ENCODE results near the gene ASCL3. TPM values are rescaled to one million over a fixed set of nuclear protein-coding genes. Genes with fewer than 3 reads are reported as not detected.

ASCL3 gene
- total RNA-seq, 4 donors from 2014 or later = not detected

- TF ChIP-seq CTCF (IDR thresholded peaks at IDR 0.05; ENCODE audit: low read depth) = no peak
Observed at GRCh38 chr11:8928981-8929615, 13.7 kb downstream of the ASCL3 start.

GRCh38 chr11:8928205-8928604, 14.6 kb downstream of the ASCL3 start:
- TF ChIP-seq CTCF (IDR thresholded peaks at IDR 0.05; ENCODE audit: low read depth) = no peak

- no peak for TF ChIP-seq CTCF (IDR thresholded peaks at IDR 0.05; ENCODE audit: low read depth)
Observed at GRCh38 chr11:8927233-8927632, 15.6 kb downstream of the ASCL3 start.

GRCh38 chr11:8926236-8926635, 16.6 kb downstream of the ASCL3 start:
- TF ChIP-seq CTCF (IDR thresholded peaks at IDR 0.05; ENCODE audit: low read depth) = no peak

GRCh38 chr11:8925711-8926110, 17.1 kb downstream of the ASCL3 start:
- no peak for TF ChIP-seq CTCF (IDR thresholded peaks at IDR 0.05; ENCODE audit: low read depth)

DNA sequence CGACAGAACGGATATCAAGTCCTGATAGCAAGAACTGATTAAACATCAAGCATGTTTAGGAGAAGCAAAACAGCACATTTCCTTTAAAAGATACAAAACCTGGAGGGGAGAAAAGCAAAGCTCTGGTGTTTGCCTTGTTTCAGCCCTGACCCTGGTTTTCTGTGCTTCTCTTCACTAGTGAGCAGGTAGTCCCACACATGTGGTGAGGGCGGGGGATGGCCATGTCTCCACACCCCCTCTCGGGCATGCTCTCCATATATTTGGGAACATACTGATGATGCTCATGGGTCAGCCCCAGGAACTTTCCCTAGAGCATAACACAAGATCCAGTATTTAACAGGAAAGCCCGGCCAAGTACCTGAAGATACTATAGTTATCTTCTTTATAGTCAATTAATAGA, 20.1 kb downstream of the ASCL3 start:
- TF ChIP-seq CTCF (IDR thresholded peaks at IDR 0.05; ENCODE audit: low read depth) = no peak

GRCh38 chr11:8917157-8917825, 25.5 kb downstream of the ASCL3 start:
- TF ChIP-seq CTCF (IDR thresholded peaks at IDR 0.05; ENCODE audit: low read depth) = no peak

Measured in subcutaneous adipose tissue (tissue), 4 donors.